GM19395 (cell line): ENCODE measurements around the gene ZBTB21.
A peak's percentile ranks its signal among the peaks of the same experiment; 100 is the strongest.

Experiments used
- ATAC-seq: cut with Tn5 transposase; IDR thresholded peaks from one replicate; pipeline ENCODE4 v1.9.1; 2021; ENCODE audit warnings: mild to moderate bottlenecking, moderate library complexity; ENCODE audit not compliant: unreplicated experiment

ZBTB21 gene

DNA sequence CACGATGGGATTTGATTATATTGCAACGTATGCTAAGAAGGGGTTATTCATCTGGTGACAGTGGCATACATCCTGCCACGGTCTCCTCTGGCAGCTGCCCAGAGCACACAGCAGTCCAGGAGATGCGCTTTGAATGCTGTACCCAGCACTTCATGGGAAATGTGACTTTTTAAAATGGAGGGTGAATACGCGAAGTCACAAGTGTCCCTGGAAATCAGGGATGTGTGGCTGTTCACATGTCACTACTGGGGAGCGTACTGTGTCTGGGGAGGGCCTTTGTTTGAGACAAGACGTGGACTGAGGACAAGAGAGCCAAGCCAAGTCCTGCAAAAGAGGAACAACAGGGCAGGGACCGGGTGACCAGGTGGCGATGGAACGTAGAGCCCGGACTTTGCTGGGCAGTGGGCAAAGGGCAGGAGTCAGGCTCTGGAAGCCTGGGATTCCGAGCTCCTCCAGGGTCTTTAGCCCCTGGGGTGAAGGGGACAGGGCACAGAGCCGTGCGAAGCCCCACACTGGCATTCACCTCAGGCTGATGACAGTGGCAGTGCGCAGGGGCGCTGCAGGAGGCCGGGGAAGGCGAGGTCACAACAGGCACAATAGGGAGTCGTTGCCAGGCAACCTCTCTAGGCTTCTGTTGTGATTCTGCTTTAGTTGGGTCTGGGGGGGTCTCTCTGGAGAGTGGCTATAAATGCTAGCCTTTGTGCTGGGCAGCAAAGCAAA lies 11.4 kb upstream of the ZBTB21 start:
- ATAC-seq, result no peak

DNA sequence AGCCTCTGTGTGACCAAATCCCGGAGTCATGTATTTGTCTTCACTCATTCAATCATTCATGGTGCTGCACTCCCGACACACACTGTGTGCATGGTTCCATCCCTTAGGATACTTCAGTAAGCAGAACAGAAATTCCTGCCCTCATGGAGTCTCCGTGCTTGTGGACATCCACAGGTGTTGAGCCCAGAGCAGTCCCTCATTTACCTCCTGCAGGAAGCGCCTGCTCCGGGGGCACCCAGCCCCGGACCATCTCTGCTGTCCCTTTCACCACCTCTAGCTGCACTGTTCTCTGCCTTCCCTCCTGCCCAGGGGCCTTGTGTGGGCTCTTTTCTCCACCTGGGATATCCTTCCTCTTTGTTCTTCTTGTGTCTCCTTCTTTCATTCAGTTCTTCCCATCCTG lies 9.5 kb upstream of the ZBTB21 start:
- ATAC-seq, result no peak

DNA sequence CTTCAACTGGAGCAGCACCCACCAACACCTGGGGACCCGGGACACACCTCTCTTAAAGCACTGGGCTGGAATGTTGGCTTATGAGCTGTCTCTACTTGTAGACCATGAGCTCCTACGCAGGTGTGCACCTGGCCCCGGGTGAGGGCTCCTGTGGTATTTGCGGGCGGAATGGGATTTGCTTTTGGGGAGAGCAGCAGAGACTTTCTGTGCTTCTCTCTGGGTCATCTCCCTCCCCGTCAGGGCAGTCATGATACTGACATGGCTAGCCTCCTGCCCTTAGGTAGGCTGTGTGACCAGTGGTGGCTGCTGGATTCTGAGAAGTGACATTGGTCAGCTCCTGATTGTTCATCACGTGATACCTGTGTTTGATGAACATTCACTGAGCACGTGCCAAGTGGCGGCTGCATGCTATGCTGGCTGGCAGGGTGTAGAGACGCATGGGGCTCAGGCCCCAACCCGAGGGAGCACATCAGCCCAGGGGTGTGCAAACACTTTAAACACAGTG lies 9.0 kb upstream of the ZBTB21 start:
- ATAC-seq, result no peak

DNA sequence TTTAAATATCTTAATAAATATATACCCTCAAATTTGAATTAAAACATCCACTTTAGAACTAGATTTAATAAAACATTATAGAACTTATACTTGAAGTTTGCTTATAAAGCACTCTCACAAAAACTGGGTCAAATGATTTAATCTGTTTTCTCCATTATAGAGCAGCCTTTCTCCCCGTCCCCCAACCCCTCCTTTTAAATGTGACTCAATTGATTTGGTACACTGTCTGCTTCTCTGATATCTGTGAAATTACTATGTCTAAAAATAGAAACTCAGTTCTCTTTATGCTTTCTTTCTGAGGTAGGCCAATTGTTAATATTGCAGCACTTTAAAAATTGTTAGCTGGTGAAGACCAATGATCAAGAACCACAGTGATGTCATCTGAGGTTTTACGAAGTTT lies 6.9 kb upstream of the ZBTB21 start:
- no peak for ATAC-seq

DNA sequence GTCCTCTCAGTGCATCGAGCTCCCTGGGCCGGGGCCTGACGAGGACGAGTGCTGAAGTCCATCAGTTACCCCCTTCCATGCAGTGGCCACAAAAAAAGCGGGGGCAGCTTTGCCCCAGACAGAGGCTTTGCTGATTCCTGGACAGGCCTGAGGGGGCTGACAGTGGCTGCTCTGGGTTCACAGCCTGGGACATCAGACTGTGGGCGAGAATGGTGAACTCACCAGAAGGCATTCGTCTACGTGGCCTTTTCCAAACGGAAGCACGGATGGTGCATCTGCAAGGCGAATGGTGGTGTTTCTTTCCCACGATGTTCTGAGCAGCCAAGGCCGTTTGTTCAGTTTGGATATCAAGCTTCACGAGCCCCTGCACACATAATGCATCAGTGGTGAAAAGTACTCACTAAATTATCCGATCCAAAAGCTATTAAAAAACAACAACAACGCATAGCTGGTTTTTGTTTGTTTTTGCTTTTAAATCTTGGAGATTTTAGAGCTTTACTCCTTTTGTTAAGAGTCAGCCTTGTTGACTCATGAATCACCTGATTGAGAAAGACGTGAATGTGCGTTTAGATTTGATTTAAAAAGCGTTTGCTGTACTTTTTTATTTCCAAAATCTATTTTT lies 6.3 kb upstream of the ZBTB21 start:
- ATAC-seq, result no peak

DNA sequence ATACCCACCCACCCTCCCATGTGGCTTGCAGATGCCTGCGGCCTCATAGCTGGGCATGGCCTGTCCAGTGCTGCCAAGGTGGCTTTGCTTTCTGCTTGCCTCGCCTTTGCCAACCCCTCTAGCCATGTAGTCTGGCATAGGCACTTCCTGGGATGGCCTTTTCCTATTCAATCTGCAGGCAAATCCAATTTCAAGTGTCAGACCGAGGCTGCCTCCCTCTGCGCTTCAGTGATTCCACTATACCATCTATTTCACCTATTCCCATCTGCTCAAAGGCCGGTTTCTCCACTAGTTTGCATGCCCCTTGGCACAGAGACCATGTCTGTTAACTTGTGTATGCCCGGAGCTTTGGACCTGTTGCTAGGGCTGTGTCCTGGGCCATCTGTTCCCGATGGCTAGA lies 3.8 kb upstream of the ZBTB21 start:
- no peak for ATAC-seq

DNA sequence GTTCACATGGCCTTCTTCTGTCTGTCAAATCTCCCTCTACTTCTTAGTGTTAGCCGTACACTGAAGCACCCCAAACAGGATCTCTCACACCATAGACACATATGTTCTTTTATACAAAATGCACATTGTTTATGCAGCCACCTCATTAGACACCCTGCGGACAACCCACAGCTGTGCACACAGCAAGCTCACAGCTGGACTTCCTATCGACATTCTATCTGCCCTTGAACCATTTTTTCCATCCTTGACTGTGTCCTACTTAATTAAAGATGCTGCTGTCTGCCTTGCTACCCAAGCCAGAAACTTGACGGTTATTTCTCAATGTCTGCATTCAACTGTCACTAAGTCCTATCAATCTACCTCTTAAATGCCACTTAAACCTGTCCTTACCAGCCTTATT lies 3.2 kb upstream of the ZBTB21 start:
- no peak for ATAC-seq

DNA sequence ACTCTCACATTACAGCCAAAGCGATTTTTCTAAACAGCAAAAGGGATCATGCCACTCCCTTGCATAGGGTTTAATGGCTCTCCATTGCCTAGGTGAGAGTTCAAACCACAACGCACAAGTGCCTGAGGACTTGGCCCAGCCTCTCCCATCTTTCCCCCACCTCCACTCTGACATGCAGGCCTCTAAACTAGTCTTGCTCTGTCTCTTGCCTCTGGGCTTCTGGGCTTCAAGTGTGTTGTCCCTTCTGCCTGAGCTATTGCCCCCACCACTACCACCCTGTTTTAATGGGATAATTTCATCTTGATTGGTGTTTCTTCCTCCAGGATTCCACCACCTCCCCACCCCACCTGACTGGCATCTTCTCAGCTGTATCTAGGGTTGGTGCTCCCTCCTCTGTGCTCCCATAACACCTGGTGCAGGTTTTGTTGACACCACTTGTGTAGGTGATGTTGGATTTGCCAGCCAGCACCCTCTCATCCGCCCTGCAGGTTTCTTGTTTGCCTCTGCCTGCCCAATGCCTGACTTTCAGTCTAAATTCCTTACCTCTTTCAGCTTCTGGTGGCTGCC lies 2.7 kb upstream of the ZBTB21 start:
- ATAC-seq, result no peak

DNA sequence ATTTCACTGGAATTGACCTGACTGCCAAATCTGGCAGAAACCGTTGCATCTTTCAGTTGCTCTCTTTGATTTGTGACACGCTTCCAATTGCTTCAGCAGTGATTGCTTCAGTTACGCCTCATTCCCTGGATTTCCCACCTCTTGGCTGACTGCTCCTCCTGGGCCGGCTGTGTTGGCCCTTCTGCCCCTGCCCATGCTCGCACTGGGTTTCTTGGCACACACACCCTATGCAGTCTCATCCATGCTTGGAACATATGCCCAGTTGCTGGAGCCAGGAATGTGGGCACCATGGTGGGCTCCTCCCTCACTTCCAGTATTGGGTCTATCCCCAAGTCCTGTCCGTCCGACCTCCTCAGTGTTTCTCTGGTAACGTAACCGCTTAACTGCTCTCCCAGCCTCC lies 2.2 kb upstream of the ZBTB21 start:
- no peak for ATAC-seq

DNA sequence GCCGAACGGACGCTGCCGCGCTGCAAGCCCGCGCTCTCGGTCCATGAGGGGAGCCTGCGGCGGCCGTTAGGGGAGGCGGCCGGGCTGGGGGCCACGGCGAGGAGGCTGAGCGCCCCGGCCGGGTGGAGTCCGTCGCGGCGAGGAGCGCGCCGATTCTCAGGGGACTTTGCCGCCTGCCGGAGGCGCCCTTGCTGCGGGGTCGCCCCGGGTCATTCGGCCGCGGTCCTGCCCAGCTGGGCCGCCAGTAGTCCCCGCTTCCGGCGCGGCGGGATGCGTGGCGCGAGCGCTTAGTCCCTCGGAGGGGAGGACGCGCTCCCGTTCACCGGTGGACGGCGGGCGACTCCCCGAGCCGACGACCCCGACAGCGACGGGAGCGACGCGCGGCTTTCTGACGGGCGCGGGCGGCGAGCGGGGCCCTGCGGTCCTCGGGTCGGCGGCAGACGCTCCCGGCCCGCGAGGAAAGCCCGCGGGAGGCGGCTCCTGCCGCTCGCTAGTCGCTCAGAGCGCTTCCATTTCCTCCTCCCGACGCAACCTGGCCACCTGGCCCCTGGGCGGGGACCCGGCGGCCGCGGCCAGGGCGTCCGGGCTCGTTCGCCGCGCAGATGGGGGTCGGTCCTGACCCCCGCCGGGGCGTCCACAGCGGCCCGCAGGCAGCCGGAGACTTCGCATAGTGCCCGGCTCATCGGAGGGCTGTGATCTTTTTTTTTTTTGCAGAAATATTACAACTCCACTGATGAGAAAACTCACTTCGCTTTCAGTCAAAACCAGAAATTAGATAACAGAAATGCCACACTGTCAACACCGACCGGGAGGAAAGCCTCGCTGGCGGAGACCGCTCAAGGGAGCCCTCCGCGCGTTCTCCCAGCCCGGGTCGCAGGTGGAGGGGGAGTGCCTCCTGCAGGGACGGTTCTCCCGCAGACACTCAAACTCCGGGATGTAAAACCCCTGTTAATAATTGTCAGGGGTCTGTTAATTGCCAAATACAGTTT lies 641 bp upstream of the ZBTB21 start:
- peak; percentile 21 for ATAC-seq

DNA sequence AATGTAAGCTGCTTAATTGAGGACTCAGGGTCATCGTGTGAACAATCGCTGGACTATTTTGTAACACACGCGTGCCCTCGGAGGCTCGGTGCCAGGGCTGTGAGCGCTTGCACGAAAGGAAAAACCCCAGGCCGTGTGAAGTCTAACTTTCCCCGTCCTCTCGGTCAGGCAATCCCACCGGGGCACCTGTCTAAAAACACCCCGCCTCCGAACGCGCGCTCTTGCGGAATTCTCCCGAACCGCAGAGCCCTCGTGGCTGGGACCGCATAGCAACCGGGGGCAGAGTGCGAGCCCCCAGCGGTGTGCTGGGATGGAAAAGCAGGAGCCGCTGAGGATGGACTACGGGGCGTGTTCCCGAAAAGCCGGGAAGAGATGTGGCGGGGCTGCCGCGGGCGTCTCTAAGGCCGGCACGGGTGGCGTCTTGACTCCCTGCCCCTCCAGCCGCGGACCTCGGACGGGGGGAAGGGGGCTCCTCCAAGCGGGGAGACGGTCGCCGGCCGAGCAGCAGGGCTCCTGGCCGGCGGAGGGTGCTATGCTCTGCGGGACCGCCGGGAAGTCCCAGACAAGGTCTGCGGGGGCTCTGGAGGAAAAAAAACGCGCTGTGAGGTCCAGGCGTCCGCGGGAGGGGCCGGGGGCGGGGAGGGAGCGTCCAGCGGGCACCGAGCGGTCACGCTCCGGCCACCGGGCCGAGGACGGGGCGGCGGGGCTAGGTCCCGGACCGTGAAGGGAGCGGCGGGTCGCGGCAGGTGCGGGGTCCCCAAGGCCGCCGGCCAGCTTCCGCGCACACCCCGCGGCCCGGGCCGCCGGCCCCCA lies 936 bp downstream of the ZBTB21 start:
- peak; percentile 27 for ATAC-seq

DNA sequence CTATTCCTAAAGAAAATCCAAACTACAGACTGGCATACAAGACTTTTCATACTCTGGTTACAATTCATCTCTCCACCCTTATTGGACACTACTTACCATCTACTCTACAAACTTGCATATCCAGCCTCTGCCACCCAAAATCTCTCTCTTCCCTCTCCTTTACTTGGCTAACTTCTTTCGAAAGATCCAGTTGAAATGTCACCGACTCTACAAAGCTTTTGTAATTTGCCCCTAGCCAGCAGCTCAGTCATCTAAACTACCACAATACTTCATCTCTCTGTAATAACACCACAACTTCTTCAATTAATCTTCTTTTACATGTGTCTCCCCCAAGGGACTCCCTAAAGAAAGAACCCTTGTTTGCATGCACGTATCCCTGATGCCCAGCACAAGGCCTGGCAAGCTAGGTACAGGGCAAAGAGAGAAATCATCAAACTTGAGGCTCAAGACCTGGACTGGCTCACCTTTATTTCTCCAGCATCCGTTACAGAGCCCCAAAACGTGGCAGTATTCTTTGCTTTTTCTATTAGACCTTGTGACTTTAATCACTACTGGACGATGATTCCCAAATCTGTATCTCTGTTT lies 2.7 kb downstream of the ZBTB21 start:
- ATAC-seq, result no peak

DNA sequence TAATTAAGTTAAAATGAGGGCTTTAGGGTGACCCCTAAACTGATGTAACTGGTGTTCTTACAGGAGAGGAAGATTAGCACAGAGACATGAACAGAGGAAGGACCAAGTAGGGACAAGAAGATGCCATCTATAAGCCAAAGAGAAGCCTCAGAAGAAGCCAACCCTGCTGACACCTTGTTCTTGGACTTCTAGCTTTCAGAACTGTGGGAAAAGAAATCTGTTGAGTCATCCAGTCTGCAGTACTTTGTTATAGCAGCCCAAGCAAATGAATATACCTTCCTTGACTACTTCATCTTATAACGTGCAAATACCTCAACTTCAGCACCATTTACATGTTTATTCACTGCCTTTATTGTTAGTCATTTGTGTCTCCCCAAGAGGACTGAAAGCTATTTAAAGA lies 3.4 kb downstream of the ZBTB21 start:
- no peak for ATAC-seq

DNA sequence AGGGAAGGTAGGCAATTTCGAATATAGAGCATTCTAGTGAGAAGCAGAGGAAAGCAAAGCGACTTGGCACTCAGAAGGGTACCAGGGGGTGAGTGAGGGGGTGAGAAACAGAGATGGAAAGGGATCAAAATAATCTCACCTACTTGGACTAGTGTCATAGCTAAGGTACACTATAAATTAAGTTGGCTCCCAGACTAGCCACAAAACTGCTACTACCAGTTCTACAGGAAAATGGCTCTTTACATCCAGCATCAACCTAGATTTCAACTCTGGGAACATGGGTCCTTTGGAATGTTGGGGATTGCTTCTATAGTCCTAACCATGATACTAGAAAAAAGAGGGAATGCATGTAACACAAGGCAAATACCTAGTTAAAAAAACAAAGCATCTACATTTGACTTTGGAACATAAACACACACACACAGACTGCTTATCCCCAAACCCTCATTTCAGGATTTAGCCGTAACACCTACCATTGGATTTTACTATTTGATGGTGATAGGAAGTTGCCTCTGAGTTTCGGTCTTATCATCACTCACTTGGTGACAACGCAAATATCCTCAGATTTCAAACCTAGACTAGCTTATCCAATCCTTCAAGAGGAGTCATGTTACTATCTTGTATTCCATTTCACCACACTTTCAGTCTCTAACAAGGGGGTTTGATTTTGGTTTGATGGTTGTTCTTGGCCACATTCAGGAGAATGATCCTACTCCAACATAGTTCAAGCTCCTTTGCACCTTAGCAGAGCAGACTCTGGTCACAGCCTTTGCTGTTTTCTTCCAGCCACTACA lies 5.6 kb downstream of the ZBTB21 start:
- no peak for ATAC-seq

DNA sequence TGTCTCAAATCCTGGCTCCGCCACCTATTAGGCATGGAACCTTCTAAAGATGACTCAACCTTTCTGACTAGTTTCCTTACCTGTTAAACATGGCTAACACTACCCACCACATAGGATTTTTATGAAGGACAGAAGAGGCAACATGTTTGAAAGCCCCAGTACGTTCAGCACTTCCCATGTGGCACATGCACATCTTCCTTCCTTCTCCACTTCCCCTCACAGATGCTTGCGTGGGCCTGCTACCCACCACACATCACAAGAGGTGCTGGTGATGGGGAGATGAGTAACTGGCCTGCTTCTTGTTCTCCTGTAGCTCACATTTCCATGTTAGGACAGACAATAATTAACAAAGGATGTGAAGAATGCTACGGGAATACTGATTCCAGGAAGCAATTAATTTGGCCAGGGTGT lies 7.1 kb downstream of the ZBTB21 start:
- ATAC-seq, result no peak

DNA sequence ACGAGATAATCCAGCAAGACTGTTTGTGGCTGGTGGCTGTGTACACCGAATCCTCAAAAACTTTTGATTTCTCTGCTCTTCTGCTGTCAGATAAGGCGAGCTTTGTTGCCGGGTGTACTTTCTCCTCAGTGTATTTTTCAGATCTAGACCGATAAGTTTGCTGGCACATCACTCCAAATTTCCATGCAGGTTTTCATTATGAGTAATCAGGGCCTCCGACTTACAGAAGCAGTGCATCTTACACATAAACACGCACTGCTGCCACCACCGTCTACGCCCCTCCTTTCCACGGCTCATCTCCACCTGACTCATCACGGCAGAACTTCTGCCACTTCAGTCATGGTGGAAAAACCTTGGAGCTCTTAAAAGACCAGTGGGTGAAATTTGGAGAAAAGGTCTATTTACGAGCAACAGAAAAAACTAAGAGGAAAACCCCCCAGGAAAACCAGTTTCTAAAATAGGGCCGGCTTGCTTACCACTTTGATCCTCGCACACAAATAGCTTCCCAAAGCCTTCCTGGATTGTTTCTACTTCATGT lies 7.7 kb downstream of the ZBTB21 start:
- ATAC-seq, result peak; percentile 85

DNA sequence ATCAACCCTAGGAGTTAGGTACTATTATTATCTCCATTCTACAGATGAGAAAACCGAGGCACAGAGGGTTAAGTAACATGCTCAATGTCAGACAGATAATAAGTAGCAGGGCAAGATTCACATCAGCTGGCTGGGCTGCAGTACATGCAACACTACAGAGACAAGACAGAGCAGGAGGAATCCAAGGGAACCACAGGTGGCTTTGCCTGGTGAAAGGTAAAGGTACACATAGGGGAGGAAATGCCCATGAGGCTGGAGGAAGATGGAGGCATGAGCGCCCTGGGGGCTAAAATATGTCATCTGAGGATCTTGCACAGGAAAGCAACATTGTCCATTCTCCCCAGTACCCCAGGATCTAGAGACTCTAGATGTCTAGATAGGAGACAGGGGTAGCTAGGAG lies 8.4 kb downstream of the ZBTB21 start:
- ATAC-seq, result no peak

DNA sequence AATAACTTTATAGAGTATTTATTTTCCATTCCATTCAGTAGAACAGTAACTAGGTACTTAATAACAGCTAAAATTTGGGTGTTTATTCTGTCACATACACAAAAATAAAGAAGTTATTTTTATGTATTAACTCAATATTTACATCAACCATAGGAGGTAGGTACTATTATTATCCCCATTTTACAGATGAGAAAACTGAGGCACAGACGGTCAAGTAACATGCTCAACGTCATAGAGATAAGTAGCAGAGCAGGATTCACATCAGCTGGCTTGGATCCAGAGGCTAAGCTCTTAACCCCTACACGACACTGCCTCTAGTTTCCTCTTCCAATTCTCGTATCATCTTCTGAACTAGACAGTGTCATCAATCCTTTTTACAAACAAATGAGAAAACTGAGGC lies 9.3 kb downstream of the ZBTB21 start:
- ATAC-seq, result no peak

DNA sequence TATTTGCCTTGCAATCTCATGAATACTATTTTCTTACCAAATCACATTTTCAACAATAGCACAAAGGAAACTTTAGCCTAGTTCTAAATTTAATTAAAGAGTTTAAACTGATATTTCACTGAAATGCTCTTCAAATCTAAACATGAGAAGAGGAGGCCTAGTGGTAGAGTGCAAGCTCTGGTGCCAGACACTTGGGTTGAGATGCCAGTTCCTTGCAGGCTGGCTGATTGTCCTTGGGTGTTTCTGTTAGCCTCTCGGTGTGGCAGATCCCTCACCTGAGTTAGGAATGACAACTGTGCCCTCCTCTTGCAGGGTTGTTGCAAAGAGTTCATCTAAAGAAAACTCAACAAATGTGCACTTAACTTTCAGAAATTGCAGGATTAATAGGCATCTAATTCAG lies 12.5 kb downstream of the ZBTB21 start:
- ATAC-seq, result no peak
